PFSK-1 (cell line): ENCODE results near the gene SLC15A4. TPM values are rescaled to one million over a fixed set of nuclear protein-coding genes. Genes with fewer than 3 reads are reported as not detected.

Experiments
- FOXP2 ChIP-seq: optimal IDR thresholded peaks from 2 replicates; pipeline ENCODE3; 2011; ENCODE audit warnings: borderline replicate concordance, control low read depth, inconsistent platforms; ENCODE audit not compliant: insufficient read depth; ENCODE audit errors: extremely low read length, extremely low read depth
- POLR2AphosphoS5 ChIP-seq: IDR thresholded peaks from 2 replicates; pipeline ENCODE4 v1.6.1; 2012; ENCODE audit warnings: low read depth, mild to moderate bottlenecking, control low read depth, low read length, moderate library complexity
- REST ChIP-seq, 2 experiments: IDR thresholded peaks; 2 replicates each; pipeline versions ENCODE4 v1.6.1 to v1.8.0; 2011 to 2012; ENCODE audit warnings: low read depth in 2 of 2, low read length in 2 of 2, control low read depth in 1 of 2, inconsistent platforms in 1 of 2, mild to moderate bottlenecking in 1 of 2, moderate library complexity in 1 of 2; ENCODE audit not compliant: insufficient read depth in 1 of 2
- SIN3A ChIP-seq: IDR thresholded peaks from 2 replicates; pipeline ENCODE4 v1.6.1; 2012; ENCODE audit warnings: mild to moderate bottlenecking, low read length, moderate library complexity, borderline replicate concordance; ENCODE audit not compliant: insufficient read depth
- TAF1 ChIP-seq: IDR thresholded peaks from 2 replicates; pipeline ENCODE4 v1.6.1; 2012; ENCODE audit warnings: low read length, control low read depth, borderline replicate concordance; ENCODE audit not compliant: insufficient read depth
- polyA plus RNA-seq: library from polyadenylated mRNA; unstranded; fragments of >200 nt; gene quantifications from one replicate; pipeline ENCODE4 v1.2.1, GENCODE V29; 2012; ENCODE audit warnings: low read depth, missing spikeins; ENCODE audit not compliant: insufficient read length

The SLC15A4 gene
- polyA plus RNA-seq: 31.6 TPM

- TF ChIP-seq POLR2AphosphoS5: peak; percentile 96
- peak; percentile 96 for TF ChIP-seq TAF1
- peak; percentile 89 for TF ChIP-seq SIN3A
- TF ChIP-seq FOXP2: no peak
- TF ChIP-seq REST (IDR thresholded peaks at IDR 0.05; ENCODE audit: insufficient read depth in 1 of 2, low read depth in 2 of 2, low read length in 2 of 2): peak in 1 of 2 experiments; percentile 49; a peak in 1 of 4 replicates
These were observed at the start of gene SLC15A4 for GRCh38 chr12:128823916-128824839. SLC15A4 (minus strand) TSS chr12:128823958; CDS start chr12:128823943, 15 bp downstream.

DNA sequence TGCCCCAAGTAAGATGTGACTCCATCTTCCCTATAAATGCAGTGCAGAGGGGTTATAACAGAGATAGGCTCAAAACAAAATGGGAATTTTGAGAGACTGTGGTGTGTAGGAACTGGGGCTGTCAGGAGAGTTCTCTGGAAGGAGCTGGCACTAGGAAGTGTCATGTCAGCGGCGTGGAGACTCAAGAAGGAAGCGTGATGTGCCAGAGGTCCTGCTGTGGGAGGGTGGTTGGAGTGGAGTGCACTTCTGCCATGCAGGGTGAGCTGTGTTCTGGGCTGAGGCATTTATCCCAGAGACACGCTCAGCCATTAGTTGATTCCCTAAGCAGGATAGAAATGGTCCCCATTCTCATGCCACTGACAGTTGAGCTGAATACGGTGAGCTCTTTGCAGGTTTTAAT is 48.5 kb upstream of the SLC15A4 start:
- no peak for TF ChIP-seq TAF1

- TF ChIP-seq POLR2AphosphoS5 (no peak), FOXP2 (no peak), REST (IDR thresholded peaks at IDR 0.05; ENCODE audit: insufficient read depth in 1 of 2, low read depth in 2 of 2, low read length in 2 of 2) (no peak), SIN3A (no peak), TAF1 (no peak)
These were observed 47.7 kb upstream of the SLC15A4 start for GRCh38 chr12:128871516-128871892.

DNA sequence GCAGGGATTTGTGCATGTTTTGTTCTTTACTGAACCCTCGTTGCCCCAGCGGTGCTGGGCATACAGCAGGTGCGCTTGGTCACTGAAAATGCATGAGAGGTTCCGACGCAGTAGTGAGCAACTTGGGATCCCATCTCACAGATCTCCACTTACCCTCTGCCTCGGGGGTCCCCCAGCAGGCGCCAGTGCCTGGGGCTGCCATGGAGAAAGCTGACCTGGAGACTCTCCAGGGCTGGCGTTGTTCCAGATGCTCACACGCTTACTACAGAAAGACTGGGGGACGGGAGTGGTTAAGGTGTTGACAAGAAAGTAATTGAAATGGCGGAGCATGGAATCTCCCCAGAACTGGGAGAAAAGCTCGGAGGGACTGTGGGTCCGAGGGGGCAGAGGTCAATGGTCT is 43.7 kb upstream of the SLC15A4 start:
- TF ChIP-seq SIN3A (no peak), POLR2AphosphoS5 (no peak), FOXP2 (no peak), TAF1 (no peak), REST (IDR thresholded peaks at IDR 0.05; ENCODE audit: insufficient read depth in 1 of 2, low read depth in 2 of 2, low read length in 2 of 2) (no peak)

- TF ChIP-seq SIN3A (no peak), TAF1 (no peak), REST (IDR thresholded peaks at IDR 0.05; ENCODE audit: insufficient read depth in 1 of 2, low read depth in 2 of 2, low read length in 2 of 2) (no peak), POLR2AphosphoS5 (no peak), FOXP2 (no peak)
These were observed 40.9 kb upstream of the SLC15A4 start for GRCh38 chr12:128864516-128865186.
